PC-3 (cell line): Measurements from ENCODE around the gene ATOX1. TPM values are rescaled to one million over a fixed set of nuclear protein-coding genes. Genes with fewer than 3 reads are reported as not detected.

Source experiments
- ATAC-seq: fragments of 200-7000 bp; cut with Tn5 transposase; 2 replicates; pipeline ENCODE4 v1.9.1; 2020; ENCODE audit warnings: mild to moderate bottlenecking, moderate library complexity
- BruUV-seq: library from RNA; stranded (reverse); fragments of 400-500 nt; replicated peaks from 2 replicates; lab custom pipeline; 2021; lab: Mats Ljungman, UMichigan
- CTCF ChIA-PET: fragments of 300-600 bp; sonication (Branson Sonifier 250); formaldehyde crosslinking; loops from one replicate; lab custom pipeline; 2022; ENCODE audit warnings: antibody characterized with exemption; lab: Charles Lee
- POLR2A ChIA-PET: fragments of 300-600 bp; sonication (Branson Sonifier 250); formaldehyde crosslinking; loops from one replicate; lab custom pipeline; 2022; ENCODE audit warnings: antibody characterized with exemption; ENCODE audit not compliant: unreplicated experiment; lab: Charles Lee
- DNase-seq: peaks from one replicate; pipeline ENCODE4 v3.0.0-alpha.2; 2015
- H2AFZ ChIP-seq: fragments of 300-600 bp; sonication (generic); 2 replicates; pipeline ENCODE4 v1.6.0; 2016; ENCODE audit warnings: antibody characterized with exemption, low read length
- H3F3A ChIP-seq: fragments of 300-600 bp; sonication (generic); one replicate; pipeline ENCODE4 v1.6.0; 2017; ENCODE audit warnings: antibody characterized with exemption, low read length, control low read depth, mild to moderate bottlenecking; ENCODE audit not compliant: unreplicated experiment
- H3K27ac ChIP-seq: fragments of 300-600 bp; sonication (generic); 2 replicates; pipeline ENCODE4 v1.5.1; 2016; ENCODE audit warnings: mild to moderate bottlenecking, low read length
- H3K27me3 ChIP-seq: fragments of 300-600 bp; sonication (generic); 2 replicates; pipeline ENCODE4 v1.6.1; 2016; ENCODE audit warnings: low read length, mixed read lengths
- H3K36me3 ChIP-seq: fragments of 300-600 bp; sonication (generic); 2 replicates; pipeline ENCODE4 v1.6.1; 2016; ENCODE audit warnings: low read depth, mixed run types, low read length, mixed read lengths
- H3K4me1 ChIP-seq: fragments of 300-600 bp; sonication (generic); 2 replicates; pipeline ENCODE4 v1.5.1; 2016; ENCODE audit warnings: low read length; ENCODE audit not compliant: insufficient read depth
- H3K4me2 ChIP-seq: fragments of 300-600 bp; sonication (generic); 2 replicates; pipeline ENCODE4 v1.6.0; 2016; ENCODE audit warnings: low read length
- H3K4me3 ChIP-seq: fragments of 300-600 bp; sonication (generic); 2 replicates; pipeline ENCODE4 v1.5.1; 2016; ENCODE audit warnings: mild to moderate bottlenecking, low read length, mixed read lengths
- H3K79me2 ChIP-seq: fragments of 300-600 bp; sonication (generic); 2 replicates; pipeline ENCODE4 v1.6.1; 2017; ENCODE audit warnings: low read length, mixed read lengths
- H3K9ac ChIP-seq: fragments of 300-600 bp; sonication (generic); 2 replicates; pipeline ENCODE4 v1.6.0; 2016; ENCODE audit warnings: mild to moderate bottlenecking, low read length
- H3K9me2 ChIP-seq: fragments of 300-600 bp; sonication (generic); replicated peaks from 2 replicates; pipeline ENCODE4 v1.6.1; 2016; ENCODE audit warnings: mixed run types, low read length, mixed read lengths
- H3K9me3 ChIP-seq: fragments of 300-600 bp; sonication (generic); 2 replicates; pipeline ENCODE4 v1.6.1; 2016; ENCODE audit warnings: low read length, mixed read lengths
- H4K20me1 ChIP-seq: fragments of 300-600 bp; sonication (generic); 2 replicates; pipeline ENCODE4 v1.6.1; 2016; ENCODE audit warnings: low read length, mixed read lengths
- EZH2 ChIP-seq: fragments of 300-600 bp; sonication (generic); IDR thresholded peaks from one replicate; pipeline ENCODE4 v1.6.1; 2017; ENCODE audit warnings: antibody characterized with exemption, mild to moderate bottlenecking, low read length; ENCODE audit not compliant: unreplicated experiment
- EZH2phosphoT487 ChIP-seq: fragments of 300-600 bp; sonication (generic); IDR thresholded peaks from 2 replicates; pipeline ENCODE4 v1.6.1; 2018; ENCODE audit warnings: mild to moderate bottlenecking, antibody characterized with exemption, low read length, borderline replicate concordance
- intact Hi-C: fragments of 100-400 bp; cut with micrococcal nuclease; formaldehyde crosslinking; loops from 2 replicates; pipeline ENCODE4 v1.9.0; 2023
- total RNA-seq: library from RNA; depleted of rRNA; stranded (reverse); fragments of >200 nt; gene quantifications from 2 replicates; pipeline ENCODE4 v1.2.3, GENCODE V29; 2014
- TF ChIP-seq, protein P1 (sequence below): fragments of 300-600 bp; sonication (generic); conservative IDR thresholded peaks from 2 replicates; pipeline ENCODE4 v1.5.1; 2017; ENCODE audit warnings: antibody characterized with exemption, low read depth, mild to moderate bottlenecking, low read length

The ATOX1 gene
- total RNA-seq, 1 experiment from 2014 or later, result 122 TPM

DNA sequence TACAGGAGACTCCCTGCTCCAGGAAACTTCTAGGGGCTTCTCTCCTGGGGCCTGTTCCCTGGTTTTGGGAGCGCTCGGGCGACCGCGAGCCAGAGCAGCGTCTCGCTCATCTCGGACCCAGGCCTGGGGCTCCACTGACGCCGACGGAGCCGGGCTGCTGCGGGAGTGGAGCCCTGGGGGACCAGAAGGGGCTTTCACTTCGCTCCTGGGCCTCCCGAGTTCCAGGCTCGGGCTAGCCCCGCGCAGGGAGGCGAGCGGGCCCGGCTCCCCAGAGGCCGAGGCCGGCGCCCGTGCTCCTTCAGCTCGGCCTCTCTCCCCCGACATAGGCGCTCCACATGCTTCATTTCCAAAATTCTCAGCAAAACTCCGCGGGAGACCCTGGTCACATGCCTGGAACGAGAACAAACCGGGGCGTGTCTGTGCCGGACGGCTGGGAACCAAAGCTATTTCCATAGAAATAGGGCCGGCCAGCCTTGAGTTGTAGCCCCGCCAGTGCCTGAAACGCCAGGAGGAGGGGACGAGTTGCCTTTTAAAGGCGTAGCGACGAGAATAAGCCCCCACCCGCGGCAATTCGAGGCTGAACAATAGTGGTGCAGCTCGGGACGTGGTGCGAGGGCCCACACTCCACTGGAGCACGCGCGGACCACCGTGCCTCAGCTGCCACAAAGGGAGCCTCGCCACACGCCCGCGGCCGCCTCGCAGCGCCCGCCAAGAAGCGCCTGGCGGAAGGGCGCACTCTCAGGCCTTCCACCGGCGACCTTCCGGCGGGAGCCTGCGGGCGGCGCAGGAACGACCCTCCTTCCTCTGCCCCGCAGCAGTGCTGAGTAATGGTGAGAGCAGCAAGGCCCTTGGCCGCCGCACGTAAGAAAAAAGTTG is 12.2 kb upstream of the ATOX1 start:
- Histone ChIP-seq H3F3A (no peaks in the 10 kb centered on the region), H3K9me3 (no peaks in the 10 kb centered on the region), H3K4me1 (peaks cover 26% of the 10 kb centered on the region), H4K20me1 (peaks cover 34% of the 10 kb centered on the region), H3K9me2 (no peaks in the 10 kb centered on the region), H3K4me3 (peak overlapping the region; percentile 68), H3K4me2 (peak overlapping the region; percentile 90), H2AFZ (peak overlapping the region; percentile 86), H3K79me2 (peaks cover 43% of the 10 kb centered on the region), H3K27ac (peak overlapping the region; percentile 91), H3K27me3 (no peaks in the 10 kb centered on the region), H3K9ac (peak overlapping the region; percentile 95), H3K36me3 (no peaks in the 10 kb centered on the region)
- TSS peak; percentile 79 for BruUV-seq
- DNase-seq, result no peak
- intact Hi-C loops, result loop anchor here (1.0 kb wide), 4 partner anchors 12 to 322 kb away; partner anchors contain the start of gene ATOX1
- POLR2A ChIA-PET, result interaction anchor here (0.6 to 1.1 kb wide), 4 partner anchors 25 to 112 kb away, joined by 4 to 16 read pairs (median 4); no protein-coding TSS in a partner anchor
- TF ChIP-seq, protein P1, sequence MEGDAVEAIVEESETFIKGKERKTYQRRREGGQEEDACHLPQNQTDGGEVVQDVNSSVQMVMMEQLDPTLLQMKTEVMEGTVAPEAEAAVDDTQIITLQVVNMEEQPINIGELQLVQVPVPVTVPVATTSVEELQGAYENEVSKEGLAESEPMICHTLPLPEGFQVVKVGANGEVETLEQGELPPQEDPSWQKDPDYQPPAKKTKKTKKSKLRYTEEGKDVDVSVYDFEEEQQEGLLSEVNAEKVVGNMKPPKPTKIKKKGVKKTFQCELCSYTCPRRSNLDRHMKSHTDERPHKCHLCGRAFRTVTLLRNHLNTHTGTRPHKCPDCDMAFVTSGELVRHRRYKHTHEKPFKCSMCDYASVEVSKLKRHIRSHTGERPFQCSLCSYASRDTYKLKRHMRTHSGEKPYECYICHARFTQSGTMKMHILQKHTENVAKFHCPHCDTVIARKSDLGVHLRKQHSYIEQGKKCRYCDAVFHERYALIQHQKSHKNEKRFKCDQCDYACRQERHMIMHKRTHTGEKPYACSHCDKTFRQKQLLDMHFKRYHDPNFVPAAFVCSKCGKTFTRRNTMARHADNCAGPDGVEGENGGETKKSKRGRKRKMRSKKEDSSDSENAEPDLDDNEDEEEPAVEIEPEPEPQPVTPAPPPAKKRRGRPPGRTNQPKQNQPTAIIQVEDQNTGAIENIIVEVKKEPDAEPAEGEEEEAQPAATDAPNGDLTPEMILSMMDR, result no peak
- TF ChIP-seq EZH2, result no peak
- TF ChIP-seq EZH2phosphoT487, result no peak
- peak; percentile 6 for ATAC-seq
- CTCF ChIA-PET, result interaction anchor here (0.6 to 1.5 kb wide), 11 partner anchors 20 to 323 kb away, joined by 3 to 22 read pairs (median 5); partner anchors contain the start of gene SLC36A1

DNA sequence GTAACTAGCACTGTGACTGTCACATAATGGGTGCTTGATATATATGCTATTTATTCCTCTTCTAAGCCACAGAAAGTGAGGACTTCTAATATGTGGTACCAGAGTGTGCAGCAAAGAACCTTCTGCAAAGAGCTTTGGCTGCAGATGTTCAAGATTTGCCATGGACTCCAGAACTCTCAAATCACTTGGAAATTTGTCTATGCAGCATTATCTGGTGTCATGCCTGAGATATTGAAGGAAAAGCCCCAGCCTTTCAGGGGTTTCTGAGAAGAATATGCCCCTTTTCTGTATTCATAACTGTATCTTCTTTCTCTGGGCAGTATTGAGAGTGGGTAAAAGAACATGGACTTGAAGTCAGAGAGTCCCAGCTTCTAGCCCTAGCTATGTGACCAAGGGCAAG is 8.5 kb upstream of the ATOX1 start:
- ChIA-PET POLR2A (no interaction called here), CTCF (no interaction called here)
- no TSS peak for BruUV-seq
- H4K20me1 ChIP-seq, result no peaks in the 10 kb centered on the region
- intact Hi-C loops, result no loop called here
- ATAC-seq (no peak), DNase-seq (no peak)
- no peak overlapping the region for H2AFZ ChIP-seq
- no peak overlapping the region for H3K9ac ChIP-seq
- H3K4me1 ChIP-seq, result peaks cover 12% of the 10 kb centered on the region
- no peak overlapping the region for H3K27ac ChIP-seq
- H3K79me2 ChIP-seq, result peaks cover 7% of the 10 kb centered on the region
- no peaks in the 10 kb centered on the region for H3F3A ChIP-seq
- no peak overlapping the region for H3K4me2 ChIP-seq
- no peaks in the 10 kb centered on the region for H3K9me2 ChIP-seq
- no peaks in the 10 kb centered on the region for H3K27me3 ChIP-seq
- no peaks in the 10 kb centered on the region for H3K36me3 ChIP-seq
- TF ChIP-seq, protein P1, result no peak
- TF ChIP-seq EZH2 (no peak), EZH2phosphoT487 (no peak)
- H3K9me3 ChIP-seq, result no peaks in the 10 kb centered on the region
- no peak overlapping the region for H3K4me3 ChIP-seq

DNA sequence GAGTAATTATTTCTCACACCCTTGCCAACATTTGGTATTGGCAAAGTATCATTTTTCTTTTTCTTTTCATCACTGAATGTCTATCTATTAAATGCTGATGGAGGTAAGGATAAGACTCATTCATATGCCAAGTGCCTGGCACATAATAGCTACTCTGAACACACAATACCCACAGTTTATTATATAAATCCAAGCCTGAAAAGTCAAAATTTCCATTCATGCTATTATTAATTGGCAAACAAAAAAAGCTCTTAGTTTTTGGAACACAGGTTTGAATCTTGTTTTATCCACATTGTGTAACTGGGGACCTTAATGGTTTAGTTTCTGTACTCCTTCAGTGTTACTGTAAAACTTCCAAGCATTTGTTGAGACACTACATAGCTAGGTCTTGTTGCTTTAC is 6.4 kb upstream of the ATOX1 start:
- Histone ChIP-seq H3K4me3 (no peak overlapping the region), H3K9me2 (no peaks in the 10 kb centered on the region), H3K79me2 (no peaks in the 10 kb centered on the region), H3K9ac (no peak overlapping the region), H2AFZ (no peak overlapping the region), H3F3A (no peaks in the 10 kb centered on the region), H4K20me1 (no peaks in the 10 kb centered on the region), H3K36me3 (no peaks in the 10 kb centered on the region), H3K27me3 (no peaks in the 10 kb centered on the region), H3K4me1 (no peaks in the 10 kb centered on the region), H3K9me3 (no peaks in the 10 kb centered on the region), H3K4me2 (no peak overlapping the region), H3K27ac (no peak overlapping the region)
- ATAC-seq, result no peak
- CTCF ChIA-PET, result no interaction called here
- POLR2A ChIA-PET, result no interaction called here
- no peak for DNase-seq
- no TSS peak for BruUV-seq
- intact Hi-C loops, result no loop called here
- TF ChIP-seq EZH2 (no peak), EZH2phosphoT487 (no peak)
- TF ChIP-seq, protein P1, result no peak
